GM12801 (cell line): ENCODE measurements around the gene STMND1.

Experiments used
- TF ChIP-seq, protein P1 (sequence below): IDR thresholded peaks from one replicate; pipeline ENCODE4 v1.5.1; 2011; ENCODE audit warnings: control low read depth; ENCODE audit not compliant: insufficient read length; ENCODE audit errors: extremely low read depth

Gene STMND1

DNA sequence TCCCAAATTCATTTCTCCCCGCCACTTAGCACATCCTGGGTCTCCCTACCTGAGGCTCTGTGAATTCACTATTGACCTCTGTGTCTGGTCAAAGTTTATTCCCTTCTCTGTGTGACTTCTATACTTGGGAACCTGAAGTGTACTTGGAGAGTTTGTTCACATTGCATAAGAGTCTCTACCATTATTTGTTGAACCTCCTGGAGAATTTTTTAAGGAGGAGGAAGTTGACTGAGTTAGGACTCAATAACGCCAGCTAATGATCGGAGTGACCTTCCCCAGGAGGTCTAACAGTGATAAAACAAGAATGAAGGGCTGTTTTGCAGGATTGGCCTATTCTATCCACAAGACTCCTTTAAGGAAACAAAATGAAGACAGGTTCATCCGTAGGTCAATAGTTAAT lies 23.6 kb downstream of the STMND1 start:
- TF ChIP-seq, protein P1, sequence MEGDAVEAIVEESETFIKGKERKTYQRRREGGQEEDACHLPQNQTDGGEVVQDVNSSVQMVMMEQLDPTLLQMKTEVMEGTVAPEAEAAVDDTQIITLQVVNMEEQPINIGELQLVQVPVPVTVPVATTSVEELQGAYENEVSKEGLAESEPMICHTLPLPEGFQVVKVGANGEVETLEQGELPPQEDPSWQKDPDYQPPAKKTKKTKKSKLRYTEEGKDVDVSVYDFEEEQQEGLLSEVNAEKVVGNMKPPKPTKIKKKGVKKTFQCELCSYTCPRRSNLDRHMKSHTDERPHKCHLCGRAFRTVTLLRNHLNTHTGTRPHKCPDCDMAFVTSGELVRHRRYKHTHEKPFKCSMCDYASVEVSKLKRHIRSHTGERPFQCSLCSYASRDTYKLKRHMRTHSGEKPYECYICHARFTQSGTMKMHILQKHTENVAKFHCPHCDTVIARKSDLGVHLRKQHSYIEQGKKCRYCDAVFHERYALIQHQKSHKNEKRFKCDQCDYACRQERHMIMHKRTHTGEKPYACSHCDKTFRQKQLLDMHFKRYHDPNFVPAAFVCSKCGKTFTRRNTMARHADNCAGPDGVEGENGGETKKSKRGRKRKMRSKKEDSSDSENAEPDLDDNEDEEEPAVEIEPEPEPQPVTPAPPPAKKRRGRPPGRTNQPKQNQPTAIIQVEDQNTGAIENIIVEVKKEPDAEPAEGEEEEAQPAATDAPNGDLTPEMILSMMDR, result no peak

DNA sequence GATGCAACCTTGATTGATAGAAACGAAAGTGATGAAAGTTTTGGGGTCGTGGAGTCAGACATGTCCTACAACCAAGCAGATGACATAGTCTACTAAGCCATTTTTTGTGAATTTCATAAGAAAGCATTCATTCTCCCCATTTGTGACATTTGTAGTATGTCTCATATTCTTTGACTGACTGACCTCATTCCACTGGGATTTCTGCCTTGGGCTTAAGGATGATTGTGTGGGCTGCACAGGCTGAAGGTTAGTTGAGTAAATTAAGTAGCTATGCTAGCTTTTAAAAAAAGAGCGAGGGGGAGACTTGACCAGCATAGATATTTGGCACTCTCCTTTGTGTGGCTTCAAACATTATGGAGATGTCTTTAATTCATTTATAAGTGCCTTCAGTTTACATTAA lies 28.9 kb downstream of the STMND1 start:
- TF ChIP-seq, protein P1, result no peak

DNA sequence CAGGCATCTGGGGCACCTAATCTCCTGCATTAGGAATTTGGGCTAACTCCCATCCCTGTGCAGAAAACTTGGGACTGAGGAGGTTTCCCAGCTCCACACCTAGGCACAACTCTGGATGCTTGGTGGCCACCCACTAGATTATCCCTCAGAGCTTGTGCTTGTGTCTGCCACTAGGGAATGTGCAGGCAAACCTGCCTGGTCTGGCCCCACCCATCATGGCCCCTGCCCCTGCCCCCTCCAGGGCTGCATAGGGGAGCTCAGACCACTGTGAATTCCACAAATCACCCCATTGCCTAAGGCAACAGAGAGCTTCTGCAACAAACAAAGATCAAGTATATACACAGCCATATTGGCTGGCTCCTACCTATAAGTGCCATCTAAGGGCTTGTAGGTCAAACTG lies 31.1 kb downstream of the STMND1 start:
- TF ChIP-seq, protein P1, result no peak

DNA sequence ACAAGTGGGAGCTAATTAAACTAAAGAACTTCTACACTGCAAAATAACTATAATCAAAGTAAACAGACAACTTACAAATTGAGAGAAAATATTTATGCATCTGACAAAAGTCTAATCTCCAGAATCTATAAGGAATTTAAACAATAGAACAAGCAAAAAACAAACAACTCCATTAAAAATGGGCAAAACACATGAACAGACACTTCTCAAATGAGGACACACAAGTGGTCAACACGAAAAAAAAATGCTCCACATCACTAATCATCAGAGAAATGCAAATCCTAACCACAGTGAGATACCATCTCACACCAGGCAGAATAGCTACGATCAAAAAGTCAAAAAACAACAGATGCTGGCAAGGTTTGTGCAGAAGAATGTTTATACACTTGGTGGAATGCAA lies 36.2 kb downstream of the STMND1 start:
- TF ChIP-seq, protein P1, result no peak

DNA sequence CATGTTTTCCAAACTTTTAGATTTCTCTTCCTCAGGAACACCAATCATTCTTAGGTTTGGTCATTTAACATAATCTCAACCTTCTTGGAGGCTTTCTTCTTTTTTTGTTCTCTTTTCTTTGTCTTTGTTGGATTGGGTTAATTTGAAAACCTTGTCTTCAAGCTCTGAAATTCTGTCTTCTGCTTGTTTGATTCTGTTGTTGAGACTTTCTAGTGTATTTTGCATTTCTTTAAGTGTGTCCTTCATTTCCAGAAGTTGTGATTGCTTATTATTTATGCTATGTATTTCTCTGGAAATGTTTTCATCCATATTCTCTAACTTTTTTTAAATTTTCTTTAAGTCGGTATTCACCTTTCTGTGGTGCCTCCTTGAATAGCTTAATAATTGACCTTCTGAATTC lies 42.2 kb downstream of the STMND1 start:
- TF ChIP-seq, protein P1, result no peak

DNA sequence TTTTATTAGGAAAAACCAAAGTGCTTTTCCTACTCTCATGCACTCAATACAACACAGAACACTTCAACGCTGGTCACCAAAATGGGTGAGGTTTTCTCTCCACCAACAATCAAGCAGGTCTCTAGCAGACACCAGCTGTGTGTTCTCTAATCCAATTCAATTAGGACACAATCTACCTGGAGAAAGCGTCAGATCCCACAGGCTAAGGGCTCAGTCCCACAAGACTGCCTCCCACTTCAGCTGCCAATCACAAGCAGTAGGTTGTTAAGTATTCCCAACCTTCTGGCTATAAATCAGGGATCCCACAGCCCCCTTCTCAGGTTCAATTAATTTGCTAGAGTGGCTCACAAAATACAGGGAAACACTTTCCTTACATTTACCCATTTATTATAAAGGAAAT lies 47.7 kb downstream of the STMND1 start:
- TF ChIP-seq, protein P1, result no peak

DNA sequence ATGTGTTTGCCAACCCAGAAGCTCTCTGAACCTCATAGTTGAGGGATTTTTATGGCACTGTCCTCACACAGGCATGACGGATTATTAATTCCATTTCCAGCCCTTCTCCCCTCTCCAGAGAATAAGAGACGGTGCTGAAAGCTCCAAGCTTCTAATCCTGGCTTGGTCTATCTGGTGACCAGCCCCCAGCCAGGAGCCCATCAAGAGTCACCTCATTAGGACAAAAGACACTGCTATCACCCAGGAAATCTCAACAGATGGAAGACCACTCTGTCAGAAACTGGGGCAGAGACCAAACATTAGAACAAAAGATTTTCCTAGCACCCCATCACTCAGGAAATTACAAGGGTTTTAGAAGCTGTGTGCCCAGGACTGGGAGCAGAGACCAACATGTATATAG lies 48.2 kb downstream of the STMND1 start:
- TF ChIP-seq, protein P1, result no peak

DNA sequence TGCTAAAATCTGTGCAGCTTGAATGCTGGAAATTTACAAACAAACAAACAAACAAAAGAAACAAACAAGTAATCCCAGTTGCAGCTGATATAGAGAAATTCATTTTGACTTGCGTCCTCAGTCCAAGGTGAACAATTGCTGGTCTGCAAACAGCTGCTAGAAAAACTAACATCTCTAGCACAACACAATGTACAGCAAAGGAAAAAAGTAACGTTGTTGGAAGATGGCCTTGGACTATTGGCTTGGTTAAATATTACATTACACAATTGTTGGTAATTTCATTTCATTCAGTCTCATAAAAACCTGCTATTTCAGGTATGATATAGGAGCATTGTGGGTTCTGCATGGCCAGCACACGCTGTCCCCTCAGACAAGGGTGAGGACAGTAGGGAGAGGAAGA lies 50.0 kb downstream of the STMND1 start:
- TF ChIP-seq, protein P1, result no peak
